ENCODE results near the gene GJB2. TPM values are rescaled to one million over a fixed set of nuclear protein-coding genes. Genes with fewer than 3 reads are reported as not detected.

Gene GJB2
- total RNA-seq, 1 experiment from 2014 or later, result 0.75 TPM

DNA sequence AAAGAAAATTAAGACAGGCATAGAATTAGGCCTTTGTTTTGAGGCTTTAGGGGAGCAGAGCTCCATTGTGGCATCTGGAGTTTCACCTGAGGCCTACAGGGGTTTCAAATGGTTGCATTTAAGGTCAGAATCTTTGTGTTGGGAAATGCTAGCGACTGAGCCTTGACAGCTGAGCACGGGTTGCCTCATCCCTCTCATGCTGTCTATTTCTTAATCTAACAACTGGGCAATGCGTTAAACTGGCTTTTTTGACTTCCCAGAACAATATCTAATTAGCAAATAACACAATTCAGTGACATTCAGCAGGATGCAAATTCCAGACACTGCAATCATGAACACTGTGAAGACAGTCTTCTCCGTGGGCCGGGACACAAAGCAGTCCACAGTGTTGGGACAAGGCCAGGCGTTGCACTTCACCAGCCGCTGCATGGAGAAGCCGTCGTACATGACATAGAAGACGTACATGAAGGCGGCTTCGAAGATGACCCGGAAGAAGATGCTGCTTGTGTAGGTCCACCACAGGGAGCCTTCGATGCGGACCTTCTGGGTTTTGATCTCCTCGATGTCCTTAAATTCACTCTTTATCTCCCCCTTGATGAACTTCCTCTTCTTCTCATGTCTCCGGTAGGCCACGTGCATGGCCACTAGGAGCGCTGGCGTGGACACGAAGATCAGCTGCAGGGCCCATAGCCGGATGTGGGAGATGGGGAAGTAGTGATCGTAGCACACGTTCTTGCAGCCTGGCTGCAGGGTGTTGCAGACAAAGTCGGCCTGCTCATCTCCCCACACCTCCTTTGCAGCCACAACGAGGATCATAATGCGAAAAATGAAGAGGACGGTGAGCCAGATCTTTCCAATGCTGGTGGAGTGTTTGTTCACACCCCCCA is 3.8 kb downstream of the GJB2 start:
- Histone ChIP-seq H3K4me1 (0 out of 2 replicates have a peak, but pooled peaks cover 6% of the 10 kb centered on the region), H3K27me3 (replicated peaks; ENCODE audit: control insufficient read depth, insufficient read depth, low read length) (no peaks in the 10 kb centered on the region; the same call in 1 of the 2 replicates), H3K4me3 (ENCODE audit: low read depth, low read length) (no peak overlapping the region), H3K9me3 (no peaks in the 10 kb centered on the region), H3K36me3 (ENCODE audit: control insufficient read depth, insufficient read depth, low read length) (no peaks in the 10 kb centered on the region)
- CTCF ChIA-PET, result interaction anchor here (0.6 to 1.2 kb wide), 3 partner anchors 10 to 593 kb away, joined by 3 to 5 read pairs (median 3); no protein-coding TSS in a partner anchor
- TF ChIP-seq, protein P1, sequence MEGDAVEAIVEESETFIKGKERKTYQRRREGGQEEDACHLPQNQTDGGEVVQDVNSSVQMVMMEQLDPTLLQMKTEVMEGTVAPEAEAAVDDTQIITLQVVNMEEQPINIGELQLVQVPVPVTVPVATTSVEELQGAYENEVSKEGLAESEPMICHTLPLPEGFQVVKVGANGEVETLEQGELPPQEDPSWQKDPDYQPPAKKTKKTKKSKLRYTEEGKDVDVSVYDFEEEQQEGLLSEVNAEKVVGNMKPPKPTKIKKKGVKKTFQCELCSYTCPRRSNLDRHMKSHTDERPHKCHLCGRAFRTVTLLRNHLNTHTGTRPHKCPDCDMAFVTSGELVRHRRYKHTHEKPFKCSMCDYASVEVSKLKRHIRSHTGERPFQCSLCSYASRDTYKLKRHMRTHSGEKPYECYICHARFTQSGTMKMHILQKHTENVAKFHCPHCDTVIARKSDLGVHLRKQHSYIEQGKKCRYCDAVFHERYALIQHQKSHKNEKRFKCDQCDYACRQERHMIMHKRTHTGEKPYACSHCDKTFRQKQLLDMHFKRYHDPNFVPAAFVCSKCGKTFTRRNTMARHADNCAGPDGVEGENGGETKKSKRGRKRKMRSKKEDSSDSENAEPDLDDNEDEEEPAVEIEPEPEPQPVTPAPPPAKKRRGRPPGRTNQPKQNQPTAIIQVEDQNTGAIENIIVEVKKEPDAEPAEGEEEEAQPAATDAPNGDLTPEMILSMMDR (IDR thresholded peaks at IDR 0.05; ENCODE audit: insufficient read depth in 1 of 2, low read depth in 1 of 2, low read length in 1 of 2, severe bottlenecking in 1 of 2, unreplicated experiment in 1 of 2), result peak; percentile 10 to 13
- peaks cover 10% of the 10 kb centered on the region for H3K27me3 Mint-ChIP-seq (ENCODE audit: insufficient read depth, unreplicated experiment)
- no peaks in the 10 kb centered on the region for H3K4me1 Mint-ChIP-seq (ENCODE audit: low read depth, unreplicated experiment)
- BruUV-seq (replicated peaks), result no TSS peak
- H3K27ac Mint-ChIP-seq (ENCODE audit: unreplicated experiment), result no peak overlapping the region
- no peak overlapping the region for H3K4me3 Mint-ChIP-seq (ENCODE audit: unreplicated experiment)
- H3K36me3 Mint-ChIP-seq (ENCODE audit: insufficient read depth, unreplicated experiment), result no peaks in the 10 kb centered on the region
- intact Hi-C loops (cut with micrococcal nuclease; ENCODE audit: unreplicated experiment), result no loop called here
- POLR2A ChIA-PET, result no interaction called here
- DNase-seq, result peak in 1 of 2 experiments; percentile 30
- no peaks in the 10 kb centered on the region for H3K9me3 Mint-ChIP-seq (ENCODE audit: unreplicated experiment)

DNA sequence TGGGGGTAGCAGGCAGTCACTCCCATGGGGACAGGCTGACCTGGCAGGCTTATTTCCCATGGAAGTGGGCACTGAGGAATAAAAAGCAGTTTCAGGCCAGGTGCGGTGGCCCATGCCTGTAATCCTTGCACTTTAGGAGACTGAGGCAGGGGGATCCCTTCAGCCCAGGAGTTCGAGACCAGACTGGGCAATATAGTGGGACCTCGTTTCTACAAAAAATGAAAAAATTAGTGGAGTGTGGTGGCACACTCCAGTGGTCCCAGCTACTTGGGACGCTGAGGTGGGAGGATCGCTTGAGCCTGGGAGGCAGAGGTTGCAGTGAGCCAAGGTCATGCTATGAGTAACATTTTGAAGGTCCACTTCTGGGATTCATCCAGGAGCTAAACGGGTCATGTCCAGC is 6.0 kb downstream of the GJB2 start:
- H3K4me3 Mint-ChIP-seq (ENCODE audit: unreplicated experiment), result no peak overlapping the region

DNA sequence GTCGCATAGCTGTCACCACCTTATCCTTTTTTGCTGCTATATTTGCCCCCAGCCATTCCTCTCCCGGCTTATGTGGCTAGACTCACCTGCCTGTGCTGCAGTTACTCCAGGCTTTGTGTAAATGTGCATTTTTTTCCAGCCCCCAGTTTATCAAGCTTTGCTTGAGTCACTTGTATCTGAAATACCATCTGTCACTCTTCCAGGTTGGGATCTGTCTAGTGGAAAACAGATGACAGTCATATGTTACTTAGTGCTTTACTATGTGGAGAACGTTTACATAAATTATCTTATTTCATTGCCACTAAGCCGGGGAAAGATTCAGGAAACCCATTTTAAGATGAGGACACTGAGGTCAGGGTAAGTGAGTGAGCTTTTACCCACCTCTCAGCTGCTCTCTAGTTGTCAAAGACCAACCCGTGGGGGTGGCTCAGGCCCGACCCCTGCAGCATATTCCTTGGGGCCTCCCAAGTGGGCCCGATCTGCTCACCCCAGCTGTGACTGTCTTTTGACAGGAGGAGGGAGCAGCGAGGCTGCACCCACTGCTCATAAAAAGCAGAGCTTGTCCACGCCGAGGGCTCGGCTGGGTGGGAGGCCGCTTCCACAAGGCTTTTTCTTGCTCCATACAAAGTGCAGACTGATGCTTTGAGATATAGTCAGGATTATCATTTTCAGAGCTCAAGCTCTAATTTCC is 7.2 kb downstream of the GJB2 start:
- Histone ChIP-seq H3K36me3 (ENCODE audit: control insufficient read depth, insufficient read depth, low read length) (no peaks in the 10 kb centered on the region), H3K4me3 (ENCODE audit: low read depth, low read length) (no peak overlapping the region), H3K27me3 (replicated peaks; ENCODE audit: control insufficient read depth, insufficient read depth, low read length) (no peaks in the 10 kb centered on the region; the same call in 1 of the 2 replicates), H3K9me3 (no peaks in the 10 kb centered on the region), H3K4me1 (no peaks in the 10 kb centered on the region)
- no peaks in the 10 kb centered on the region for H3K36me3 Mint-ChIP-seq (ENCODE audit: insufficient read depth, unreplicated experiment)
- peaks cover 6% of the 10 kb centered on the region for H3K27me3 Mint-ChIP-seq (ENCODE audit: insufficient read depth, unreplicated experiment)
- no peak overlapping the region for H3K27ac Mint-ChIP-seq (ENCODE audit: unreplicated experiment)
- intact Hi-C loops (cut with micrococcal nuclease; ENCODE audit: unreplicated experiment), result no loop called here
- H3K4me3 Mint-ChIP-seq (ENCODE audit: unreplicated experiment), result no peak overlapping the region
- CTCF ChIA-PET, result interaction anchor here (0.5 to 0.7 kb wide), 3 partner anchors 200 to 740 kb away, joined by 3 to 4 read pairs (median 3); no protein-coding TSS in a partner anchor
- H3K9me3 Mint-ChIP-seq (ENCODE audit: unreplicated experiment), result no peaks in the 10 kb centered on the region
- no TSS peak for BruUV-seq (replicated peaks)
- POLR2A ChIA-PET, result no interaction called here
- TF ChIP-seq, protein P1 (IDR thresholded peaks at IDR 0.05; ENCODE audit: insufficient read depth in 1 of 2, low read depth in 1 of 2, low read length in 1 of 2, severe bottlenecking in 1 of 2, unreplicated experiment in 1 of 2), result no peak
- H3K4me1 Mint-ChIP-seq (ENCODE audit: low read depth, unreplicated experiment), result no peaks in the 10 kb centered on the region
- DNase-seq, result no peak

More for the DNA sequence above, 6.0 kb downstream of the GJB2 start:
- DNase-seq, result no peak
- ChIA-PET CTCF (no interaction called here), POLR2A (no interaction called here)
- H3K4me3 ChIP-seq (ENCODE audit: low read depth, low read length), result no peak overlapping the region
- H3K36me3 ChIP-seq (ENCODE audit: control insufficient read depth, insufficient read depth, low read length), result no peaks in the 10 kb centered on the region
- Mint-ChIP-seq H3K9me3 (ENCODE audit: unreplicated experiment) (no peaks in the 10 kb centered on the region), H3K27ac (ENCODE audit: unreplicated experiment) (no peak overlapping the region), H3K36me3 (ENCODE audit: insufficient read depth, unreplicated experiment) (no peaks in the 10 kb centered on the region), H3K27me3 (ENCODE audit: insufficient read depth, unreplicated experiment) (peaks cover 6% of the 10 kb centered on the region), H3K4me1 (ENCODE audit: low read depth, unreplicated experiment) (no peaks in the 10 kb centered on the region)
- H3K9me3 ChIP-seq, result no peaks in the 10 kb centered on the region
- H3K4me1 ChIP-seq, result 0 out of 2 replicates have a peak, but pooled peaks cover 4% of the 10 kb centered on the region
- BruUV-seq (replicated peaks), result no TSS peak
- TF ChIP-seq, protein P1 (IDR thresholded peaks at IDR 0.05; ENCODE audit: insufficient read depth in 1 of 2, low read depth in 1 of 2, low read length in 1 of 2, severe bottlenecking in 1 of 2, unreplicated experiment in 1 of 2), result no peak
- no peaks in the 10 kb centered on the region; the same call in 1 of the 2 replicates for H3K27me3 ChIP-seq (replicated peaks; ENCODE audit: control insufficient read depth, insufficient read depth, low read length)
- intact Hi-C loops (cut with micrococcal nuclease; ENCODE audit: unreplicated experiment), result no loop called here
